Activated CD8-positive, alpha-beta T cell treated with anti-CD3 and anti-CD28 coated beads, Interleukin-2, amount 10 ng/mL, durations not matched to agents 7 days and 5 days (primary cell): ENCODE results near the gene OR5B12. TPM values are rescaled to one million over a fixed set of nuclear protein-coding genes. Genes with fewer than 3 reads are reported as not detected.

Experiments
- ATAC-seq: fragments of 150-1000 bp; cut with Tn5 transposase; one replicate; pipeline ENCODE4 v1.10.0; 2021; ENCODE audit warnings: moderate library complexity
- CTCF ChIA-PET: fragments of 350-600 bp; sonication (Branson Sonifier 250); formaldehyde crosslinking; loops from one replicate; lab custom pipeline; 2021; ENCODE audit warnings: antibody characterized with exemption; lab: Charles Lee
- POLR2A ChIA-PET: fragments of 350-600 bp; sonication (Branson Sonifier 250); formaldehyde crosslinking; loops from one replicate; lab custom pipeline; 2021; ENCODE audit warnings: antibody characterized with exemption; lab: Charles Lee
- DNase-seq: peaks from one replicate; pipeline ENCODE4 v3.0.0-alpha.2; 2020
- H3K27ac Mint-ChIP-seq: one replicate; pipeline ENCODE4 v1.8.0; 2021; ENCODE audit warnings: mild to moderate bottlenecking, mixed read lengths
- H3K27me3 Mint-ChIP-seq: one replicate; pipeline ENCODE4 v1.8.0; 2021; ENCODE audit warnings: low read depth, mixed read lengths
- H3K36me3 Mint-ChIP-seq: one replicate; pipeline ENCODE4 v1.8.0; 2021; ENCODE audit warnings: low read depth, mixed read lengths
- H3K4me1 Mint-ChIP-seq: one replicate; pipeline ENCODE4 v1.8.0; 2021; ENCODE audit warnings: low read depth, mixed read lengths
- H3K4me3 Mint-ChIP-seq: one replicate; pipeline ENCODE4 v1.8.0; 2021; ENCODE audit warnings: mild to moderate bottlenecking, mixed read lengths
- H3K9me3 Mint-ChIP-seq: one replicate; pipeline ENCODE4 v1.8.0; 2022; ENCODE audit warnings: mixed read lengths; ENCODE audit not compliant: insufficient read depth
- total RNA-seq, 2 experiments: library from RNA; stranded (reverse); gene quantifications; one replicate each; pipeline ENCODE4 v1.2.3, GENCODE V29; 2021

Gene OR5B12
- total RNA-seq = not detected

GRCh38 chr11:58442136-58442535 is at the start of gene OR5B12:
Gene OR5B12 (minus strand): TSS chr11:58442236. CDS start chr11:58440151, 2,085 bp downstream.
- ChIA-PET POLR2A (no interaction called here), CTCF (no interaction called here)
- ATAC-seq = no peak
- Mint-ChIP-seq H3K4me1 (no peaks in the 10 kb centered on the region), H3K27me3 (peaks cover 3% of the 10 kb centered on the region), H3K9me3 (no peaks in the 10 kb centered on the region), H3K27ac (no peak within 1 kb of the TSS), H3K4me3 (no peak within 1 kb of the TSS), H3K36me3 (no peaks in the 10 kb centered on the region)
- DNase-seq = no peak

- Mint-ChIP-seq H3K4me3 (no peak overlapping the region), H3K9me3 (no peaks in the 10 kb centered on the region), H3K27me3 (no peaks in the 10 kb centered on the region), H3K4me1 (peaks cover 2% of the 10 kb centered on the region), H3K27ac (no peak overlapping the region), H3K36me3 (peaks cover 4% of the 10 kb centered on the region)
- ATAC-seq (no peak), DNase-seq (no peak)
- ChIA-PET CTCF (no interaction called here), POLR2A (no interaction called here)
Observed at GRCh38 chr11:58490827-58491226, 48.8 kb upstream of the OR5B12 start.

DNA sequence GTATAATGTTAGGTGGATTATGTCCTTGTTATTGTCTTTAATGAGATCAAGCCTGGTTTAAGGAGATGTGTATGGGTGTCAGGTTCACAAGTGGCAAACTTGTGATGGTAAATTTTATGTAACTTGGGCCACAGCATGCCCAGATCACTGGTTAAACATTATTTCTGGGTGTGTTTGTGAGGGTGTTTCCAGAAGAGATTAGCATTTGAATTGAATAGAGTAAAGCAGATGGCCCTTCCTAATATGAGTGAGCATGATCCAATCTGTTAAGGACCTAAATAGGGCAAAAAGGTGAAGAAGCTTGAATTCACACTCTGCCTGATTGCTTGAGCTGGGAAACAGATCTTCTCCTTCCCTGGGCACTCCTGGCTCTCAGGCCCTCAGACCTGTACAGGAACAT is 45.1 kb upstream of the OR5B12 start:
- Mint-ChIP-seq H3K9me3 (no peaks in the 10 kb centered on the region), H3K27me3 (no peaks in the 10 kb centered on the region), H3K4me3 (no peak overlapping the region), H3K27ac (no peak overlapping the region), H3K4me1 (no peaks in the 10 kb centered on the region), H3K36me3 (no peaks in the 10 kb centered on the region)
- CTCF ChIA-PET = no interaction called here
- ATAC-seq = no peak
- no peak for DNase-seq
- POLR2A ChIA-PET = no interaction called here

DNA sequence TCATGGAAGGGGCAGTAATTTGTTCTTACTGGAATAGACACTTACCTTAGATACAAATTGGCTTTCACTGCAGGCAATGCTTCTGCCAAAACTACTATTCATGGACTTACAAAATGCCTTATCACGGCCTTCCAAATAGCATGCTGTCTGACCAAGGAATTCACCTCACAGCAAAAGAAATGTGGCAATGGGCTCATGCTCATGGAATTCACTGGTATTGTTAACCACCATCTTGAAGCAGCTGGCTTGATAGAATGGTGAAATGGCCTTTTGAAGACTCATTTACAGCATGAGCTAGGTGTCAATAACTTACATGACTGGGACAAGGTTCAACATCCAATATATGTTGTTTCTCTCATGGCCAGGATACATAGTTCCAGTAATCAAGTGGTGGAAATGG is 43.9 kb upstream of the OR5B12 start:
- H3K27ac Mint-ChIP-seq = no peak overlapping the region
- H3K9me3 Mint-ChIP-seq = no peaks in the 10 kb centered on the region
- DNase-seq (no peak), ATAC-seq (no peak)
- H3K4me1 Mint-ChIP-seq = no peaks in the 10 kb centered on the region
- ChIA-PET POLR2A (no interaction called here), CTCF (no interaction called here)
- H3K27me3 Mint-ChIP-seq = no peaks in the 10 kb centered on the region
- no peaks in the 10 kb centered on the region for H3K36me3 Mint-ChIP-seq
- H3K4me3 Mint-ChIP-seq = no peak overlapping the region

GRCh38 chr11:58471892-58472291 is 29.9 kb upstream of the OR5B12 start:
- H3K27me3 Mint-ChIP-seq = peaks cover 4% of the 10 kb centered on the region
- POLR2A ChIA-PET = no interaction called here
- H3K4me3 Mint-ChIP-seq = no peak overlapping the region
- no peaks in the 10 kb centered on the region for H3K36me3 Mint-ChIP-seq
- CTCF ChIA-PET = no interaction called here
- ATAC-seq (no peak), DNase-seq (no peak)
- H3K9me3 Mint-ChIP-seq = peaks cover 28% of the 10 kb centered on the region
- H3K4me1 Mint-ChIP-seq = no peaks in the 10 kb centered on the region
- H3K27ac Mint-ChIP-seq = no peak overlapping the region

DNA sequence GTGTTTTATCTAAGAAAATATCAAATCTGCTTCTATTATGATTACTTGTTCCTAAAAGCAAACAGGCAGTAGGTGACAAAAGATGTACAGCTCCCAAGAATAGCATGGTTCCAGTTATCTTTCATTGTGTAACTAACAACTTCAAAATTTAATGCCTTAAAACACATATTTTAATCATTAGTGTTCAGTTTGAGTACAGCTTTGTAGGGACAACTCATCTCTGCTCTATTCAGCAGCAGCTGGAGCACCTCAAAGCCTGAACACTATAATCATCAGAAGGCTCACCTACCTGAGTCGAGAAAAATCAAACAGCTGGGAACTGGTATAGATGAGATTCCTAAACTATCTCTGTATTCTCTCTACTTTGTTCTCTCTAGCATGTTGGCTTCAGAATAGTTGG is 24.3 kb upstream of the OR5B12 start:
- no peak for ATAC-seq
- no peak overlapping the region for H3K27ac Mint-ChIP-seq
- H3K9me3 Mint-ChIP-seq = peaks cover 8% of the 10 kb centered on the region
- no peaks in the 10 kb centered on the region for H3K4me1 Mint-ChIP-seq
- ChIA-PET POLR2A (no interaction called here), CTCF (no interaction called here)
- DNase-seq = no peak
- no peaks in the 10 kb centered on the region for H3K36me3 Mint-ChIP-seq
- no peak overlapping the region for H3K4me3 Mint-ChIP-seq
- H3K27me3 Mint-ChIP-seq = no peaks in the 10 kb centered on the region

- Mint-ChIP-seq H3K27me3 (no peaks in the 10 kb centered on the region), H3K4me1 (no peaks in the 10 kb centered on the region), H3K9me3 (peaks cover 6% of the 10 kb centered on the region), H3K4me3 (no peak overlapping the region), H3K36me3 (no peaks in the 10 kb centered on the region), H3K27ac (no peak overlapping the region)
- DNase-seq (no peak), ATAC-seq (no peak)
- ChIA-PET POLR2A (no interaction called here), CTCF (no interaction called here)
Observed at GRCh38 chr11:58465690-58466089, 23.7 kb upstream of the OR5B12 start.

- H3K27me3 Mint-ChIP-seq = peaks cover 8% of the 10 kb centered on the region
- H3K27ac Mint-ChIP-seq = no peak overlapping the region
- ATAC-seq (no peak), DNase-seq (peak; percentile 27)
- H3K9me3 Mint-ChIP-seq = no peaks in the 10 kb centered on the region
- peaks cover 9% of the 10 kb centered on the region for H3K4me1 Mint-ChIP-seq
- H3K36me3 Mint-ChIP-seq = no peaks in the 10 kb centered on the region
- H3K4me3 Mint-ChIP-seq = no peak overlapping the region
- ChIA-PET CTCF (no interaction called here), POLR2A (no interaction called here)
Observed at GRCh38 chr11:58451585-58451984, 9.5 kb upstream of the OR5B12 start.

DNA sequence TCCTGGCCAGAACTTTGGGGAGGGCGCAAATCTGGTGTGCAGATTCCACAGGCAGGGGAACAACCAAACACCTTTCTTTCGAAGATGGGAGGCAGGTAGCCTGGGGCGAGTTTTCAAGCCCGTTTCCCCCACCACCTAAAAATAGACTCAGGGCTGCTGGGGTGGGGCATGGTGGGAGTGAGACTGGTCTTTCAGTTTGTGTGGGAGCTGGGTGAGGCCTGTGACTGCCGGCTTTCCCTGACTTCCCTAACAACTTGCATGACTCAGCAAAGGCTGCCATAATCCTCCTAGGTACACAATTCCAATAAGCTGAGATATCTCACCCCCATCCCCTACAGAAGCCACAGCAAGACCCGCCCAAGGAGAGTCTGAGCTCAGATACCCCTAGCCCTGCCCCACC is 4.3 kb upstream of the OR5B12 start:
- peaks cover 4% of the 10 kb centered on the region for H3K4me1 Mint-ChIP-seq

GRCh38 chr11:58444300-58444699 is 2.3 kb upstream of the OR5B12 start:
- H3K4me3 Mint-ChIP-seq = no peak overlapping the region
- no peaks in the 10 kb centered on the region for H3K36me3 Mint-ChIP-seq
- ATAC-seq (no peak), DNase-seq (no peak)
- POLR2A ChIA-PET = no interaction called here
- H3K27me3 Mint-ChIP-seq = peaks cover 8% of the 10 kb centered on the region
- CTCF ChIA-PET = no interaction called here
- H3K9me3 Mint-ChIP-seq = no peaks in the 10 kb centered on the region
- no peak overlapping the region for H3K27ac Mint-ChIP-seq
- H3K4me1 Mint-ChIP-seq = no peaks in the 10 kb centered on the region

More for the DNA sequence above, 4.3 kb upstream of the OR5B12 start:
- Mint-ChIP-seq H3K27me3 (peaks cover 8% of the 10 kb centered on the region), H3K27ac (no peak overlapping the region), H3K36me3 (no peaks in the 10 kb centered on the region), H3K4me3 (no peak overlapping the region), H3K9me3 (no peaks in the 10 kb centered on the region)
- CTCF ChIA-PET = no interaction called here
- POLR2A ChIA-PET = no interaction called here
- no peak for DNase-seq
- ATAC-seq = no peak

- no peak for DNase-seq
- Mint-ChIP-seq H3K27ac (no peak overlapping the region), H3K4me3 (no peak overlapping the region), H3K36me3 (no peaks in the 10 kb centered on the region), H3K27me3 (no peaks in the 10 kb centered on the region), H3K9me3 (no peaks in the 10 kb centered on the region), H3K4me1 (no peaks in the 10 kb centered on the region)
- ChIA-PET CTCF (no interaction called here), POLR2A (interaction anchor here (0.6 kb wide), 1 partner anchor 326 kb away, joined by 3 read pairs; no protein-coding TSS in a partner anchor)
- ATAC-seq = no peak
Observed at GRCh38 chr11:58438486-58438885, 3.5 kb downstream of the OR5B12 start.

- no peaks in the 10 kb centered on the region for H3K4me1 Mint-ChIP-seq
Observed at GRCh38 chr11:58434217-58434616, 7.8 kb downstream of the OR5B12 start.

GRCh38 chr11:58433638-58434203 is 8.3 kb downstream of the OR5B12 start:
- peaks cover 4% of the 10 kb centered on the region for H3K27me3 Mint-ChIP-seq
- H3K4me1 Mint-ChIP-seq = no peaks in the 10 kb centered on the region
- POLR2A ChIA-PET = no interaction called here
- H3K36me3 Mint-ChIP-seq = no peaks in the 10 kb centered on the region
- CTCF ChIA-PET = no interaction called here
- no peak for ATAC-seq
- no peak for DNase-seq
- no peak overlapping the region for H3K27ac Mint-ChIP-seq
- no peaks in the 10 kb centered on the region for H3K9me3 Mint-ChIP-seq
- no peak overlapping the region for H3K4me3 Mint-ChIP-seq

More at GRCh38 chr11:58434217-58434616, 7.8 kb downstream of the OR5B12 start:
- ATAC-seq = no peak
- Mint-ChIP-seq H3K27me3 (peaks cover under 1% of the 10 kb centered on the region), H3K36me3 (no peaks in the 10 kb centered on the region), H3K27ac (no peak overlapping the region), H3K9me3 (no peaks in the 10 kb centered on the region), H3K4me3 (no peak overlapping the region)
- ChIA-PET CTCF (no interaction called here), POLR2A (no interaction called here)
- no peak for DNase-seq
